WTC11 (cell line): ENCODE data around the gene STUB1. TPM values are rescaled to one million over a fixed set of nuclear protein-coding genes. Genes with fewer than 3 reads are reported as not detected.
A peak's percentile ranks its signal among the peaks of the same experiment; 100 is the strongest.

Experiments used
- ATAC-seq: fragments of 200-7000 bp; cut with Tn5 transposase; 2 replicates; pipeline ENCODE4 v1.10.0; 2021; ENCODE audit warnings: mild to moderate bottlenecking, moderate library complexity
- CTCF ChIA-PET: fragments of 300-600 bp; sonication (Branson Sonifier 250); formaldehyde crosslinking; loops from one replicate; lab custom pipeline; 2021; ENCODE audit warnings: antibody characterized with exemption; lab: Charles Lee
- POLR2A ChIA-PET: fragments of 350-600 bp; sonication (Branson Sonifier 250); formaldehyde crosslinking; loops from one replicate; lab custom pipeline; 2021; ENCODE audit warnings: antibody characterized with exemption; lab: Charles Lee
- DNase-seq: peaks from one replicate; pipeline ENCODE4 v3.0.0; 2021; ENCODE audit warnings: low spot score
- H3K27ac Mint-ChIP-seq: 2 replicates; pipeline ENCODE4 v1.8.0; 2021; ENCODE audit warnings: mixed read lengths
- H3K27me3 Mint-ChIP-seq: 2 replicates; pipeline ENCODE4 v1.8.0; 2021; ENCODE audit warnings: low read depth, mild to moderate bottlenecking, moderate library complexity, mixed read lengths
- H3K36me3 Mint-ChIP-seq: 2 replicates; pipeline ENCODE4 v1.8.0; 2021; ENCODE audit warnings: mixed read lengths
- H3K4me1 Mint-ChIP-seq: 2 replicates; pipeline ENCODE4 v1.8.0; 2022; ENCODE audit warnings: mixed read lengths
- H3K4me3 Mint-ChIP-seq: 2 replicates; pipeline ENCODE4 v1.8.0; 2021; ENCODE audit warnings: mild to moderate bottlenecking, moderate library complexity, mixed read lengths
- H3K9me3 Mint-ChIP-seq: 2 replicates; pipeline ENCODE4 v1.8.0; 2021; ENCODE audit warnings: mixed read lengths
- ETV6 ChIP-seq: sonication (generic); formaldehyde crosslinking; IDR thresholded peaks from 2 replicates; pipeline ENCODE4 v1.8.1; 2022; ENCODE audit warnings: mild to moderate bottlenecking, missing genetic modification reagents
- GTF2I ChIP-seq: fragments of 250-450 bp; sonication (Bioruptor Pico); conservative IDR thresholded peaks from 2 replicates; pipeline ENCODE4 v1.4.0; 2021; ENCODE audit warnings: mild to moderate bottlenecking
- JAZF1 ChIP-seq: fragments of 250-450 bp; sonication (Bioruptor Pico); IDR thresholded peaks from 2 replicates; pipeline ENCODE4 v1.9.0; 2021; ENCODE audit warnings: moderate library complexity, mild to moderate bottlenecking, inconsistent platforms
- NR1H2 ChIP-seq: sonication (generic); formaldehyde crosslinking; IDR thresholded peaks from 2 replicates; pipeline ENCODE4 v1.9.0; 2021; ENCODE audit warnings: mild to moderate bottlenecking, moderate library complexity, missing genetic modification reagents
- NR2C2 ChIP-seq: sonication (generic); formaldehyde crosslinking; IDR thresholded peaks from 2 replicates; pipeline ENCODE4 v1.8.0; 2022; ENCODE audit warnings: mild to moderate bottlenecking, missing genetic modification reagents
- TCF7 ChIP-seq: sonication (generic); formaldehyde crosslinking; IDR thresholded peaks from 2 replicates; pipeline ENCODE4 v1.8.0; 2022; ENCODE audit warnings: mild to moderate bottlenecking, low read depth, missing genetic modification reagents, moderate library complexity
- TEAD1 ChIP-seq: sonication (generic); formaldehyde crosslinking; IDR thresholded peaks from 2 replicates; pipeline ENCODE4 v1.8.0; 2022; ENCODE audit warnings: mild to moderate bottlenecking, missing genetic modification reagents
- ZBTB21 ChIP-seq: sonication (generic); formaldehyde crosslinking; IDR thresholded peaks from 2 replicates; pipeline ENCODE4 v1.8.1; 2023; ENCODE audit warnings: mild to moderate bottlenecking, missing genetic modification reagents, borderline replicate concordance
- ZNF219 ChIP-seq: sonication (generic); formaldehyde crosslinking; IDR thresholded peaks from 2 replicates; pipeline ENCODE4 v1.8.0; 2023; ENCODE audit warnings: missing genetic modification reagents, mild to moderate bottlenecking, borderline replicate concordance
- ZNF263 ChIP-seq: sonication (generic); formaldehyde crosslinking; IDR thresholded peaks from 2 replicates; pipeline ENCODE4 v1.8.1; 2022; ENCODE audit warnings: low read depth, mild to moderate bottlenecking, moderate library complexity, missing genetic modification reagents
- total RNA-seq: library from RNA; stranded (reverse); gene quantifications from 3 replicates; pipeline ENCODE4 v1.2.3, GENCODE V29; 2021
- TF ChIP-seq, protein P1 (sequence below): sonication (generic); formaldehyde crosslinking; IDR thresholded peaks from 2 replicates; pipeline ENCODE4 v1.8.1; 2022; ENCODE audit warnings: low read depth, missing genetic modification reagents, borderline replicate concordance
- TF ChIP-seq, protein P2 (sequence below): sonication (generic); formaldehyde crosslinking; conservative IDR thresholded peaks from 2 replicates; pipeline ENCODE4 v1.8.1; 2022; ENCODE audit warnings: mild to moderate bottlenecking, missing genetic modification reagents
- TF ChIP-seq, protein P3 (sequence below): sonication (generic); formaldehyde crosslinking; IDR thresholded peaks from 2 replicates; pipeline ENCODE4 v1.8.1; 2023; ENCODE audit warnings: mild to moderate bottlenecking, missing genetic modification reagents, moderate library complexity
- TF ChIP-seq, protein P4 (sequence below): sonication (generic); formaldehyde crosslinking; IDR thresholded peaks from 2 replicates; pipeline ENCODE4 v1.8.0; 2022; ENCODE audit warnings: mild to moderate bottlenecking, missing genetic modification reagents
- TF ChIP-seq, protein P5 (sequence below): fragments of 250-450 bp; sonication (Bioruptor Pico); IDR thresholded peaks from 2 replicates; pipeline ENCODE4 v2.1.2; 2022; ENCODE audit warnings: mild to moderate bottlenecking, moderate library complexity
- TF ChIP-seq, protein P6 (sequence below): sonication (generic); formaldehyde crosslinking; IDR thresholded peaks from 2 replicates; pipeline ENCODE4 v1.8.1; 2023; ENCODE audit warnings: mild to moderate bottlenecking, missing genetic modification reagents, borderline replicate concordance
- TF ChIP-seq, protein P7 (sequence below): sonication (generic); formaldehyde crosslinking; IDR thresholded peaks from 2 replicates; pipeline ENCODE4 v1.8.0; 2023; ENCODE audit warnings: missing genetic modification reagents, mild to moderate bottlenecking, borderline replicate concordance

Gene STUB1
- total RNA-seq, 1 experiment from 2014 or later = 88.2 TPM

DNA sequence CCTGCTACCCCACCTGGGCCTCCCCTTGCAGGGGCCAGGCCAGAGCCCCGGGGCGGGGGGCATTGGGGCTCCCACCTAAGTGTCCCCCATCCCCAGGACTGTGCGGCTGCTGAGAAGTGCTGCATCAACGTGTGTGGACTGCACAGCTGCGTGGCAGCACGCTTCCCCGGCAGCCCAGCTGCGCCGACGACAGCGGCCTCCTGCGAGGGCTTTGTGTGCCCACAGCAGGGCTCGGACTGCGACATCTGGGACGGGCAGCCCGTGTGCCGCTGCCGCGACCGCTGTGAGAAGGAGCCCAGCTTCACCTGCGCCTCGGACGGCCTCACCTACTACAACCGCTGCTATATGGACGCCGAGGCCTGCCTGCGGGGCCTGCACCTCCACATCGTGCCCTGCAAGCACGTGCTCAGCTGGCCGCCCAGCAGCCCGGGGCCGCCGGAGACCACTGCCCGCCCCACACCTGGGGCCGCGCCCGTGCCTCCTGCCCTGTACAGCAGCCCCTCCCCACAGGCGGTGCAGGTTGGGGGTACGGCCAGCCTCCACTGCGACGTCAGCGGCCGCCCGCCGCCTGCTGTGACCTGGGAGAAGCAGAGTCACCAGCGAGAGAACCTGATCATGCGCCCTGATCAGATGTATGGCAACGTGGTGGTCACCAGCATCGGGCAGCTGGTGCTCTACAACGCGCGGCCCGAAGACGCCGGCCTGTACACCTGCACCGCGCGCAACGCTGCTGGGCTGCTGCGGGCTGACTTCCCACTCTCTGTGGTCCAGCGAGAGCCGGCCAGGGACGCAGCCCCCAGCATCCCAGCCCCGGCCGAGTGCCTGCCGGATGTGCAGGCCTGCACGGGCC lies 47.5 kb upstream of the STUB1 start (continued):
- TF ChIP-seq, protein P1, sequence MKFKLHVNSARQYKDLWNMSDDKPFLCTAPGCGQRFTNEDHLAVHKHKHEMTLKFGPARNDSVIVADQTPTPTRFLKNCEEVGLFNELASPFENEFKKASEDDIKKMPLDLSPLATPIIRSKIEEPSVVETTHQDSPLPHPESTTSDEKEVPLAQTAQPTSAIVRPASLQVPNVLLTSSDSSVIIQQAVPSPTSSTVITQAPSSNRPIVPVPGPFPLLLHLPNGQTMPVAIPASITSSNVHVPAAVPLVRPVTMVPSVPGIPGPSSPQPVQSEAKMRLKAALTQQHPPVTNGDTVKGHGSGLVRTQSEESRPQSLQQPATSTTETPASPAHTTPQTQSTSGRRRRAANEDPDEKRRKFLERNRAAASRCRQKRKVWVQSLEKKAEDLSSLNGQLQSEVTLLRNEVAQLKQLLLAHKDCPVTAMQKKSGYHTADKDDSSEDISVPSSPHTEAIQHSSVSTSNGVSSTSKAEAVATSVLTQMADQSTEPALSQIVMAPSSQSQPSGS (CRISPR knock-in tag) = no peak
- TF ChIP-seq NR2C2 (CRISPR knock-in tag) = no peak
- TF ChIP-seq, protein P2, sequence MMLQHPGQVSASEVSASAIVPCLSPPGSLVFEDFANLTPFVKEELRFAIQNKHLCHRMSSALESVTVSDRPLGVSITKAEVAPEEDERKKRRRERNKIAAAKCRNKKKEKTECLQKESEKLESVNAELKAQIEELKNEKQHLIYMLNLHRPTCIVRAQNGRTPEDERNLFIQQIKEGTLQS (CRISPR knock-in tag) = no peak
- no peak for TF ChIP-seq ZBTB21 (CRISPR knock-in tag)
- no peak for TF ChIP-seq NR1H2
- TF ChIP-seq, protein P3, sequence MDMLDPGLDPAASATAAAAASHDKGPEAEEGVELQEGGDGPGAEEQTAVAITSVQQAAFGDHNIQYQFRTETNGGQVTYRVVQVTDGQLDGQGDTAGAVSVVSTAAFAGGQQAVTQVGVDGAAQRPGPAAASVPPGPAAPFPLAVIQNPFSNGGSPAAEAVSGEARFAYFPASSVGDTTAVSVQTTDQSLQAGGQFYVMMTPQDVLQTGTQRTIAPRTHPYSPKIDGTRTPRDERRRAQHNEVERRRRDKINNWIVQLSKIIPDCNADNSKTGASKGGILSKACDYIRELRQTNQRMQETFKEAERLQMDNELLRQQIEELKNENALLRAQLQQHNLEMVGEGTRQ (CRISPR knock-in tag) = no peak
- TF ChIP-seq ETV6 = no peak
- 0 out of 2 replicates have a peak, but pooled peaks have one; percentile 23 for TF ChIP-seq ZNF263
- TF ChIP-seq, protein P4, sequence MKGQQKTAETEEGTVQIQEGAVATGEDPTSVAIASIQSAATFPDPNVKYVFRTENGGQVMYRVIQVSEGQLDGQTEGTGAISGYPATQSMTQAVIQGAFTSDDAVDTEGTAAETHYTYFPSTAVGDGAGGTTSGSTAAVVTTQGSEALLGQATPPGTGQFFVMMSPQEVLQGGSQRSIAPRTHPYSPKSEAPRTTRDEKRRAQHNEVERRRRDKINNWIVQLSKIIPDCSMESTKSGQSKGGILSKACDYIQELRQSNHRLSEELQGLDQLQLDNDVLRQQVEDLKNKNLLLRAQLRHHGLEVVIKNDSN (CRISPR knock-in tag) = no peak

DNA sequence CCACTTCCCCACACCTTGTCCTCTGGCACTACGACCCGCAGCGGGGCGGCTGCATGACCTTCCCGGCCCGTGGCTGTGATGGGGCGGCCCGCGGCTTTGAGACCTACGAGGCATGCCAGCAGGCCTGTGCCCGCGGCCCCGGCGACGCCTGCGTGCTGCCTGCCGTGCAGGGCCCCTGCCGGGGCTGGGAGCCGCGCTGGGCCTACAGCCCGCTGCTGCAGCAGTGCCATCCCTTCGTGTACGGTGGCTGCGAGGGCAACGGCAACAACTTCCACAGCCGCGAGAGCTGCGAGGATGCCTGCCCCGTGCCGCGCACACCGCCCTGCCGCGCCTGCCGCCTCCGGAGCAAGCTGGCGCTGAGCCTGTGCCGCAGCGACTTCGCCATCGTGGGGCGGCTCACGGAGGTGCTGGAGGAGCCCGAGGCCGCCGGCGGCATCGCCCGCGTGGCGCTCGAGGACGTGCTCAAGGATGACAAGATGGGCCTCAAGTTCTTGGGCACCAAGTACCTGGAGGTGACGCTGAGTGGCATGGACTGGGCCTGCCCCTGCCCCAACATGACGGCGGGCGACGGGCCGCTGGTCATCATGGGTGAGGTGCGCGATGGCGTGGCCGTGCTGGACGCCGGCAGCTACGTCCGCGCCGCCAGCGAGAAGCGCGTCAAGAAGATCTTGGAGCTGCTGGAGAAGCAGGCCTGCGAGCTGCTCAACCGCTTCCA lies 46.7 kb upstream of the STUB1 start:
- no peaks in the 10 kb centered on the region for H3K9me3 Mint-ChIP-seq
- H3K4me3 Mint-ChIP-seq = no peak overlapping the region
- DNase-seq (no peak), ATAC-seq (no peak)
- H3K36me3 Mint-ChIP-seq = no peaks in the 10 kb centered on the region
- no peak overlapping the region for H3K27ac Mint-ChIP-seq
- TF ChIP-seq JAZF1 (CRISPR knock-in tag) (no peak), ZNF219 (no peak), TEAD1 (CRISPR knock-in tag) (no peak), TCF7 (CRISPR knock-in tag) (0 out of 2 replicates have a peak, but pooled peaks have one; percentile 11), GTF2I (CRISPR knock-in tag) (no peak)
- TF ChIP-seq, protein P5, sequence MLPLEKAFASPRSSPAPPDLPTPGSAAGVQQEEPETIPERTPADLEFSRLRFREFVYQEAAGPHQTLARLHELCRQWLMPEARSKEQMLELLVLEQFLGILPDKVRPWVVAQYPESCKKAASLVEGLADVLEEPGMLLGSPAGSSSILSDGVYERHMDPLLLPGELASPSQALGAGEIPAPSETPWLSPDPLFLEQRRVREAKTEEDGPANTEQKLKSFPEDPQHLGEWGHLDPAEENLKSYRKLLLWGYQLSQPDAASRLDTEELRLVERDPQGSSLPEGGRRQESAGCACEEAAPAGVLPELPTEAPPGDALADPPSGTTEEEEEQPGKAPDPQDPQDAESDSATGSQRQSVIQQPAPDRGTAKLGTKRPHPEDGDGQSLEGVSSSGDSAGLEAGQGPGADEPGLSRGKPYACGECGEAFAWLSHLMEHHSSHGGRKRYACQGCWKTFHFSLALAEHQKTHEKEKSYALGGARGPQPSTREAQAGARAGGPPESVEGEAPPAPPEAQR (CRISPR knock-in tag) = no peak
- TF ChIP-seq, protein P6, sequence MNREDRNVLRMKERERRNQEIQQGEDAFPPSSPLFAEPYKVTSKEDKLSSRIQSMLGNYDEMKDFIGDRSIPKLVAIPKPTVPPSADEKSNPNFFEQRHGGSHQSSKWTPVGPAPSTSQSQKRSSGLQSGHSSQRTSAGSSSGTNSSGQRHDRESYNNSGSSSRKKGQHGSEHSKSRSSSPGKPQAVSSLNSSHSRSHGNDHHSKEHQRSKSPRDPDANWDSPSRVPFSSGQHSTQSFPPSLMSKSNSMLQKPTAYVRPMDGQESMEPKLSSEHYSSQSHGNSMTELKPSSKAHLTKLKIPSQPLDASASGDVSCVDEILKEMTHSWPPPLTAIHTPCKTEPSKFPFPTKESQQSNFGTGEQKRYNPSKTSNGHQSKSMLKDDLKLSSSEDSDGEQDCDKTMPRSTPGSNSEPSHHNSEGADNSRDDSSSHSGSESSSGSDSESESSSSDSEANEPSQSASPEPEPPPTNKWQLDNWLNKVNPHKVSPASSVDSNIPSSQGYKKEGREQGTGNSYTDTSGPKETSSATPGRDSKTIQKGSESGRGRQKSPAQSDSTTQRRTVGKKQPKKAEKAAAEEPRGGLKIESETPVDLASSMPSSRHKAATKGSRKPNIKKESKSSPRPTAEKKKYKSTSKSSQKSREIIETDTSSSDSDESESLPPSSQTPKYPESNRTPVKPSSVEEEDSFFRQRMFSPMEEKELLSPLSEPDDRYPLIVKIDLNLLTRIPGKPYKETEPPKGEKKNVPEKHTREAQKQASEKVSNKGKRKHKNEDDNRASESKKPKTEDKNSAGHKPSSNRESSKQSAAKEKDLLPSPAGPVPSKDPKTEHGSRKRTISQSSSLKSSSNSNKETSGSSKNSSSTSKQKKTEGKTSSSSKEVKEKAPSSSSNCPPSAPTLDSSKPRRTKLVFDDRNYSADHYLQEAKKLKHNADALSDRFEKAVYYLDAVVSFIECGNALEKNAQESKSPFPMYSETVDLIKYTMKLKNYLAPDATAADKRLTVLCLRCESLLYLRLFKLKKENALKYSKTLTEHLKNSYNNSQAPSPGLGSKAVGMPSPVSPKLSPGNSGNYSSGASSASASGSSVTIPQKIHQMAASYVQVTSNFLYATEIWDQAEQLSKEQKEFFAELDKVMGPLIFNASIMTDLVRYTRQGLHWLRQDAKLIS (CRISPR knock-in tag) = no peak
- TF ChIP-seq, protein P7, sequence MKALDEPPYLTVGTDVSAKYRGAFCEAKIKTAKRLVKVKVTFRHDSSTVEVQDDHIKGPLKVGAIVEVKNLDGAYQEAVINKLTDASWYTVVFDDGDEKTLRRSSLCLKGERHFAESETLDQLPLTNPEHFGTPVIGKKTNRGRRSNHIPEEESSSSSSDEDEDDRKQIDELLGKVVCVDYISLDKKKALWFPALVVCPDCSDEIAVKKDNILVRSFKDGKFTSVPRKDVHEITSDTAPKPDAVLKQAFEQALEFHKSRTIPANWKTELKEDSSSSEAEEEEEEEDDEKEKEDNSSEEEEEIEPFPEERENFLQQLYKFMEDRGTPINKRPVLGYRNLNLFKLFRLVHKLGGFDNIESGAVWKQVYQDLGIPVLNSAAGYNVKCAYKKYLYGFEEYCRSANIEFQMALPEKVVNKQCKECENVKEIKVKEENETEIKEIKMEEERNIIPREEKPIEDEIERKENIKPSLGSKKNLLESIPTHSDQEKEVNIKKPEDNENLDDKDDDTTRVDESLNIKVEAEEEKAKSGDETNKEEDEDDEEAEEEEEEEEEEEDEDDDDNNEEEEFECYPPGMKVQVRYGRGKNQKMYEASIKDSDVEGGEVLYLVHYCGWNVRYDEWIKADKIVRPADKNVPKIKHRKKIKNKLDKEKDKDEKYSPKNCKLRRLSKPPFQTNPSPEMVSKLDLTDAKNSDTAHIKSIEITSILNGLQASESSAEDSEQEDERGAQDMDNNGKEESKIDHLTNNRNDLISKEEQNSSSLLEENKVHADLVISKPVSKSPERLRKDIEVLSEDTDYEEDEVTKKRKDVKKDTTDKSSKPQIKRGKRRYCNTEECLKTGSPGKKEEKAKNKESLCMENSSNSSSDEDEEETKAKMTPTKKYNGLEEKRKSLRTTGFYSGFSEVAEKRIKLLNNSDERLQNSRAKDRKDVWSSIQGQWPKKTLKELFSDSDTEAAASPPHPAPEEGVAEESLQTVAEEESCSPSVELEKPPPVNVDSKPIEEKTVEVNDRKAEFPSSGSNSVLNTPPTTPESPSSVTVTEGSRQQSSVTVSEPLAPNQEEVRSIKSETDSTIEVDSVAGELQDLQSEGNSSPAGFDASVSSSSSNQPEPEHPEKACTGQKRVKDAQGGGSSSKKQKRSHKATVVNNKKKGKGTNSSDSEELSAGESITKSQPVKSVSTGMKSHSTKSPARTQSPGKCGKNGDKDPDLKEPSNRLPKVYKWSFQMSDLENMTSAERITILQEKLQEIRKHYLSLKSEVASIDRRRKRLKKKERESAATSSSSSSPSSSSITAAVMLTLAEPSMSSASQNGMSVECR (CRISPR knock-in tag) = no peak
- H3K27me3 Mint-ChIP-seq = peaks cover 4% of the 10 kb centered on the region; the same call in 1 of the 2 replicates
- CTCF ChIA-PET = interaction anchor here (0.9 kb wide), 1 partner anchor 54 kb away, joined by 3 read pairs; no protein-coding TSS in a partner anchor
- POLR2A ChIA-PET = no interaction called here
- peaks cover 27% of the 10 kb centered on the region for H3K4me1 Mint-ChIP-seq
